Psoas muscle (tissue), 8 donors: ENCODE results near the gene SAPCD1. TPM values are rescaled to one million over a fixed set of nuclear protein-coding genes. Genes with fewer than 3 reads are reported as not detected.

Source experiments
- ATAC-seq, 4 donors: fragments of 200-7000 bp; cut with Tn5 transposase; one replicate each; pipeline ENCODE4 v1.9.1; 2020; ENCODE audit warnings: moderate library complexity in 3 of 4, mild to moderate bottlenecking in 2 of 4
- DNase-seq, 2 donors: peaks; one replicate each; pipeline ENCODE4 v3.0.0-alpha.2; 2020
- H3K27ac ChIP-seq: fragments of 200-600 bp; one replicate; pipeline ENCODE4 v1.8.0; 2022
- H3K27me3 ChIP-seq, 3 donors: fragments of 200-600 bp in 1 of 3; one replicate each; pipeline versions ENCODE4 v1.6.1 to v1.8.0; 2013 to 2022; ENCODE audit warnings: low read length in 2 of 3, mild to moderate bottlenecking in 2 of 3, moderate library complexity in 1 of 3; ENCODE audit not compliant: insufficient read depth in 3 of 3
- H3K36me3 ChIP-seq, 2 donors: fragments of 200-600 bp in 1 of 2; one replicate each; pipeline versions ENCODE4 v1.6.1 to v1.8.0; 2013 to 2022; ENCODE audit warnings: low read depth in 1 of 2, mild to moderate bottlenecking in 1 of 2, moderate library complexity in 1 of 2; ENCODE audit not compliant: insufficient read depth in 1 of 2
- H3K4me1 ChIP-seq: fragments of 200-600 bp; one replicate; pipeline ENCODE4 v1.8.0; 2022
- H3K4me3 ChIP-seq: fragments of 200-600 bp; one replicate; pipeline ENCODE4 v1.8.0; 2022; ENCODE audit warnings: mild to moderate bottlenecking
- H3K9me3 ChIP-seq: fragments of 200-600 bp; one replicate; pipeline ENCODE4 v1.8.0; 2022
- CTCF ChIP-seq: fragments of 200-600 bp; IDR thresholded peaks from one replicate; pipeline ENCODE4 v1.8.0; 2022; ENCODE audit warnings: antibody characterized with exemption
- WGBS, 3 donors: extraction: QIAGEN DNeasy Blood & Tissue Kit; methylation state at CpG; one replicate each; pipeline versions ENCODE4 v1.1.6 to v1.1.7; 2013; 5-methylcytosine and 5-hydroxymethylcytosine counted together
- intact Hi-C, 2 donors: fragments of 100-400 bp; cut with DNase I; formaldehyde crosslinking; loops; one replicate each; pipeline versions ENCODE4 v1.11.0 to v1.14.2; 2022
- polyA plus RNA-seq, 3 donors: library from polyadenylated mRNA; stranded (reverse); fragments of 200-250 nt; gene quantifications; one replicate each; pipeline ENCODE4 v1.2.3, GENCODE V29; 2013
- total RNA-seq, 4 donors: library from RNA; stranded (reverse); fragmentation: NEBNext Ultra II Directional in 2 of 4; extraction: Animal tissue kit (Norgen Biotek cat#: 25700) in 2 of 4; gene quantifications; one replicate each; pipeline versions ENCODE4 v1.2.1 to v1.2.4, GENCODE V29; 2021 to 2023
- donor health status: healthy with polysubstance abuse.
- donor health status: DM: no; HTN: no; CAD: no; lungs with moderate emphysema.
- donor health status: Bipolar disorder and iron deficiency.
- donor health status: healthy.
- donor health status: DM: yes; HTN: yes; CAD: no.
- donor health status: DM: no; HTN: no; CAD: no.
- donor health status: DM: no; HTN: no; CAD: no.
- donor health status: DM: yes; HTN: yes; CAD: no.

SAPCD1 gene
- total and polyA plus RNA-seq, 7 donors, result 0.13 to 0.78 (median 0.41) TPM; not detected in 3

GRCh38 chr6:31777667-31778050 is 15.2 kb downstream of the SAPCD1 start:
- Histone ChIP-seq H3K36me3 (peaks cover 0 to 47% of the 10 kb centered on the region in 2 donors), H3K9me3 (no peaks in the 10 kb centered on the region), H3K27me3 (no peaks in the 10 kb centered on the region), H3K4me1 (peaks cover 17% of the 10 kb centered on the region), H3K4me3 (peak overlapping the region; percentile 55), H3K27ac (peak overlapping the region; percentile 88)
- no peak for ATAC-seq
- TF ChIP-seq CTCF, result no peak
- DNase-seq, result no peak
- 85 to 96% (median 91%) methylated on average over 5 of the region's 5 CpGs for WGBS, 3 donors
- intact Hi-C loops, result loop anchor here (2.0 to 10.0 kb wide), 2 partner anchors 53 to 87 kb away; partner anchors contain the start of gene NEU1 (in 1 of the 2)

GRCh38 chr6:31778193-31778592 is 15.7 kb downstream of the SAPCD1 start:
- ATAC-seq (no peak), DNase-seq (no peak)
- Histone ChIP-seq H3K27me3 (no peaks in the 10 kb centered on the region), H3K27ac (peak overlapping the region; percentile 88), H3K9me3 (no peaks in the 10 kb centered on the region), H3K4me1 (peaks cover 17% of the 10 kb centered on the region), H3K36me3 (peaks cover 0 to 53% of the 10 kb centered on the region in 2 donors), H3K4me3 (no peak overlapping the region)
- WGBS, 3 donors, result 86 to 89% (median 86%) methylated on average over 5 of the region's 5 CpGs
- intact Hi-C loops, result loop anchor here in 1 of 2 donors (10.0 kb wide), 1 partner anchor 87 kb away; the partner anchor contains the start of gene NEU1
- TF ChIP-seq CTCF, result no peak

- 88 to 91% (median 89%) methylated on average over 39 to 43 of the region's 43 CpGs for WGBS, 3 donors
- peaks cover 17% of the 10 kb centered on the region for H3K4me1 ChIP-seq
- H3K27ac ChIP-seq, result peak overlapping the region; percentile 2
- no peak overlapping the region for H3K4me3 ChIP-seq
- peaks cover 0 to 63% of the 10 kb centered on the region in 2 donors for H3K36me3 ChIP-seq
- H3K9me3 ChIP-seq, result no peaks in the 10 kb centered on the region
- H3K27me3 ChIP-seq, result no peaks in the 10 kb centered on the region
- no peak for TF ChIP-seq CTCF
- no peak for ATAC-seq
- intact Hi-C loops, result loop anchor here in 1 of 2 donors (10.0 kb wide), 1 partner anchor 86 kb away; the partner anchor contains the start of gene NEU1
- no peak for DNase-seq
These were observed 16.8 kb downstream of the SAPCD1 start for GRCh38 chr6:31778999-31779885.

GRCh38 chr6:31779908-31780307 is 17.5 kb downstream of the SAPCD1 start:
- TF ChIP-seq CTCF, result no peak
- no peaks in the 10 kb centered on the region for H3K9me3 ChIP-seq
- H3K36me3 ChIP-seq, result peaks cover 0 to 70% of the 10 kb centered on the region in 2 donors
- H3K27me3 ChIP-seq, result no peaks in the 10 kb centered on the region
- 91 to 97% (median 92%) methylated on average over 10 of the region's 10 CpGs for WGBS, 3 donors
- intact Hi-C loops, result loop anchor here in 1 of 2 donors (10.0 kb wide), 1 partner anchor 85 kb away; the partner anchor contains the start of gene NEU1
- H3K27ac ChIP-seq, result no peak overlapping the region
- H3K4me1 ChIP-seq, result peaks cover 17% of the 10 kb centered on the region
- no peak for DNase-seq
- ATAC-seq, result no peak
- no peak overlapping the region for H3K4me3 ChIP-seq
